Stimulated activated CD4-positive, alpha-beta T cell treated with anti-CD3 and anti-CD28 coated beads, Interleukin-1b, Interleukin-23, amount 100 ng/mL, for 1 hour (primary cell): ENCODE results near the gene PRKCH.

Experiments used
- DNase-seq, 2 donors: peaks; one replicate each; pipeline ENCODE4 v3.0.0-alpha.2; 2020; ENCODE audit warnings: low read depth in 2 of 2

Gene PRKCH

GRCh38 chr14:61337893-61338292 lies 16.5 kb downstream of the PRKCH start:
- DNase-seq = peak in 1 of 2 donors; percentile 65

GRCh38 chr14:61338457-61338856 lies 17.1 kb downstream of the PRKCH start:
- no peak for DNase-seq

- DNase-seq = no peak
These were observed 20.2 kb downstream of the PRKCH start for GRCh38 chr14:61341275-61342206.

GRCh38 chr14:61342486-61342885 lies 21.1 kb downstream of the PRKCH start:
- DNase-seq = peak in 1 of 2 donors; percentile 65

- DNase-seq = no peak
These were observed 21.6 kb downstream of the PRKCH start for GRCh38 chr14:61342932-61343331.

- DNase-seq = no peak
These were observed 22.1 kb downstream of the PRKCH start for GRCh38 chr14:61343471-61343870.

GRCh38 chr14:61343991-61344405 lies 22.6 kb downstream of the PRKCH start:
- DNase-seq = no peak

- DNase-seq = no peak
These were observed 23.2 kb downstream of the PRKCH start for GRCh38 chr14:61344437-61345150.

- no peak for DNase-seq
These were observed 23.7 kb downstream of the PRKCH start for GRCh38 chr14:61345151-61345482.

GRCh38 chr14:61346221-61346620 lies 24.8 kb downstream of the PRKCH start:
- DNase-seq = no peak

- no peak for DNase-seq
These were observed 25.4 kb downstream of the PRKCH start for GRCh38 chr14:61346793-61347192.

GRCh38 chr14:61347826-61348443 lies 26.6 kb downstream of the PRKCH start:
- no peak for DNase-seq

- DNase-seq = no peak
These were observed 29.3 kb downstream of the PRKCH start for GRCh38 chr14:61350427-61351270.

- no peak for DNase-seq
These were observed 30.1 kb downstream of the PRKCH start for GRCh38 chr14:61351477-61351876.

- no peak for DNase-seq
These were observed 34.5 kb downstream of the PRKCH start for GRCh38 chr14:61355892-61356325.

- DNase-seq = no peak
These were observed 35.7 kb downstream of the PRKCH start for GRCh38 chr14:61357123-61357522.

- no peak for DNase-seq
These were observed 37.3 kb downstream of the PRKCH start for GRCh38 chr14:61358554-61359226.

- DNase-seq = no peak
These were observed 39.6 kb downstream of the PRKCH start for GRCh38 chr14:61360796-61361525.

GRCh38 chr14:61362072-61362750 lies 40.8 kb downstream of the PRKCH start:
- DNase-seq = no peak

GRCh38 chr14:61364243-61364642 lies 42.9 kb downstream of the PRKCH start:
- no peak for DNase-seq
